Placental epithelial cell (primary cell): ENCODE measurements around the gene NCBP2. TPM values are rescaled to one million over a fixed set of nuclear protein-coding genes. Genes with fewer than 3 reads are reported as not detected.

Experiments
- total RNA-seq: library from RNA; depleted of rRNA; stranded (reverse); fragments of >200 nt; gene quantifications from 2 replicates; pipeline ENCODE4 v1.2.3, GENCODE V29; 2012

The NCBP2 gene
- total RNA-seq, result 36.3 and 41.2 TPM in 2 replicates

DNA sequence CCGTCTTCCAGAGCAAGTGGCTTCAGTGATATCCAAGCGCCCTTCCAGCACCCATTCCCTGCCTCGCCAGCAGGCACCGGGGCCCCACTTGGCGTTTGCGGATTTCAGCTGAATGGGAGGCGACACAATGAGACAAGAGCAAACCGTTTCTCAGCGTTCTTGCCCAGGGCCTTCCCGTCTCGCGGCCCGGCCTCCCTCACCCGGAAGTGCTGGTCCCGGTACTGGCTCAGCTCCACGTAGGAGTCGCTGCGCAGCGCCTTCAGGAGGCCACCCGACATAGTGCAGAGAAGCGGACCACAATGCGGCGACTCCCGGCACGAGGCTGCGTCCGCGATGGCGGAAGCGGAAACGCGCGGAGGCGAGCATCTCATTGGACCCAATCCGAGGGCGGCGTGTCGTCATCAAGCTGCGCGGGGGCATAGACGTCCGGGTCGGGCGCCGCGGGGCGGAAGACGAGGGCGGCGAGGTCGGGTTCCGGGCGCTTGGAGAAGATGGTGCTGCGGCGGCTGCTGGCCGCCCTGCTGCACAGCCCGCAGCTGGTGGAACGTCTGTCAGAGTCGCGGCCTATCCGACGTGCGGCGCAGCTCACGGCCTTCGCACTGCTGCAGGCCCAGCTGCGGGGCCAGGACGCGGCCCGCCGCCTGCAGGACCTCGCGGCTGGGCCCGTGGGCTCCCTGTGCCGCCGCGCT, at the start of gene NCBP2:
NCBP2 (minus strand) TSS at position 303 of the 689 bp plus-strand sequence; CDS start at position 278, 25 bp downstream.

DNA sequence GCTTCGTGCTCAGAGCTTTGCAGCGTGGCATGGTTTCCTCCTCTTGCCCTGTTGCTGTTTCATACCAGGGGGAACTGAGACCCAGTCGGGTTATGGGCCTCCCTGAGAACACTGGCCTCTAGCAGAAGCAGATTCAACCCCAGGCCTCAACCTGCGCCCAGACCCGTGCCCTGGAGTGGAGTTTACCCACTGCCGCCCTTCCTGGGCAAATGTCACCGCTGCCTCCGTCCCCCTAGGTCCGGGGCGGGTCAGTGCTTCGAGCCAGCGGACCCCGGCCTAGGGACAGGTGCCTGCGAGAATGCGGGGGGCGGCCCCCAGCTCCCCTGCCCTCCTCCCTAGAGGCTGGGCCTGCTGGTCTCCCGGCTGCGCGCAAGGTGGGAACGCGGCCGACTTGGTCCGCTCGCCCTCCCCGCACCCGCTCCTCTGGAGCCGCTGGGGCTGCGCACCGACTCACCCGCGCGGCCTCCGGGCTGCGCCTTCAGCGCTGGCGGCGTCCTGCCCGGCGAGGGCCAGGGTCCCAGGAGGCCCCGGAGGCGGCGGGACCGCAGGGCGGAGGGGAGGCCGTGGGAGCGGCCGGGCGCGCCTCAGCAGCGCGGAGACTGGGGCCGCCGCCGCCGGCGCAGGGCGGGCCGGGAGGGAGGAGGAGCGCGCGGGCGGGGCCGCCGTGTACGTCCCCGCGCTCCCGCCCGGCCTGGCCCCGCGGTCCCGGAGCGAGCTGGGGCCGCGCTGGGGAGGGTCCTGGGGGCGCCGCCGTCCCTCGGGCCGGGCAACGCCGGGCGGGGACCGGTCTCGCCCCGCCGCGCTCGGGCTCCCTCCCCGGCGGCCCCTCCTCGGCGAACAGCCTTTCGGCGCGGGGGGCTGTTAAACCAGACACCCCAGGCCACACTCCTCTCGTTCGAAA, 26.2 kb upstream of the NCBP2 start, which contains the start of gene PIGZ:
PIGZ (minus strand) TSS at position 601 of the 901 bp plus-strand sequence. CDS start 16,802 bp downstream, outside the sequence.

Other genes with a start within 250 kb of the NCBP2 start
- gene CEP19, start 230.3 kb downstream of the NCBP2 start, total RNA-seq, result 1.1 and 2.0 TPM in 2 replicates
- 26.7 and 27.2 TPM in 2 replicates for gene PIGX, start 230.2 kb downstream of the NCBP2 start, total RNA-seq
- 43.9 and 68.3 TPM in 2 replicates for gene PAK2, start 202.7 kb downstream of the NCBP2 start, total RNA-seq
- 37.7 and 48.0 TPM in 2 replicates for gene SENP5, start 74.6 kb downstream of the NCBP2 start, total RNA-seq
- gene PIGZ, start 26.3 kb upstream of the NCBP2 start, total RNA-seq, result 1.7 and 2.7 TPM in 2 replicates
- gene MELTF, start 87.3 kb upstream of the NCBP2 start, total RNA-seq, result 67.6 and 74.6 TPM in 2 replicates